CD4-positive, alpha-beta T cell treated with Interleukin-4 for 4 hours (primary cell): ENCODE results near the gene RBM39.

ENCODE experiments used
- DNase-seq: peaks from one replicate; pipeline ENCODE4 v3.0.0-alpha.2; 2020

Gene RBM39

DNA sequence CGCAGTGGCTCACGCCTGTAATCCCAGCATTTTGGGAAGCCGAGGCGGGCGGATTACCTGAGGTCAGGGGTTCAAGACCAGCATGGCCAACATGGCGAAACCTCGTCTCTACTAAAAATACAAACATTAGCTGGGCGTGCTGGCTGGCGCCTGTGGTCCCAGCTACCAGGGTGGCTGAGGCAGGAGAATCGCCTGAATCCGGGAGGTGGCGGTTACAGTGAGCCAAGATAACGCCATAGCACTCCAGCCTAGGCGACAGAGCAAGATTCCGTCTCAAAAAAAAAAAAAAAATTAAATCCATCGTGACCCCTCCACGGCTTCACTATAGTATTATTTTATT is 76.1 kb downstream of the RBM39 start:
- DNase-seq: no peak

DNA sequence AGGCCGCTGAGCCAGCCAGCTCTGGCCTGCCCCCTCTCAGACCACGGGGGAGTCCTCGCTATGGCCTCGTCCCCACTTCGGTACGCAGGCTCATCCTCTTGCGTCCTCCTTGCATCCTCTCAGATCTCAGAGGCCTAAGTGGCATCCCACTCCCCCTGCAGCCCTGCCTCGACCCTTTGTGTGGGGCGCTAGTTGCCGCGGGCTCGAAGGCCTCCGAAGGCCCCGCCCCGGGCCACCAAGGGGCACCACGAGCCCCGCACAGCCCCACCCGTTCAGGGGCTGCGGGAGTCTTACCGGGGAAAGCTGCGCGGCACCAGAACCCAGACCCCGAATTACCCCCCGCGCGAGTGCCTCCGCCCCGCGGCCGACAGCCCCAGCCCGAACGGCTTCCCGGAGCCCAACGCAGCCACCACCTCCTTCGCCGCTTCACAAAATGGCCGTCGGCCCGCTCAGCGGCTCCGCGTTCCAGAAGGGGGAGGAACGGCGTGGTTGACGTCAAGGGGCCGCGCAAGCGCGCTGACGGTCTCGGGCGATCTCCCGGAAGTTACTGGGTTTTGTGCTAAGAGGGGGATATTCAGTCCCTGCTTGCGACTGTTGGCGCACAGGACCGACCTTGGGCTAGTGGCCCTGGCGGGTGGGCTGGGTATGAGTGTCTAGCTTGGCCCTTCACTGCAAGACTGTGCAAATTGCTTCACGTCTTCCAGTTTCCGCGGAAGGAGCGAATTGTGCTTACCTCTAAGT is 77.4 kb downstream of the RBM39 start, which contains the start of the genes CPNE1 and RBM12:
Gene CPNE1 (minus strand): TSS at position 435 of the 741 bp plus-strand sequence. CDS start 31,977 bp downstream, outside the sequence.
Gene RBM12 (minus strand): TSS at position 435 of the 741 bp plus-strand sequence. CDS start 9,578 bp downstream, outside the sequence.
- DNase-seq: peak; percentile 93

DNA sequence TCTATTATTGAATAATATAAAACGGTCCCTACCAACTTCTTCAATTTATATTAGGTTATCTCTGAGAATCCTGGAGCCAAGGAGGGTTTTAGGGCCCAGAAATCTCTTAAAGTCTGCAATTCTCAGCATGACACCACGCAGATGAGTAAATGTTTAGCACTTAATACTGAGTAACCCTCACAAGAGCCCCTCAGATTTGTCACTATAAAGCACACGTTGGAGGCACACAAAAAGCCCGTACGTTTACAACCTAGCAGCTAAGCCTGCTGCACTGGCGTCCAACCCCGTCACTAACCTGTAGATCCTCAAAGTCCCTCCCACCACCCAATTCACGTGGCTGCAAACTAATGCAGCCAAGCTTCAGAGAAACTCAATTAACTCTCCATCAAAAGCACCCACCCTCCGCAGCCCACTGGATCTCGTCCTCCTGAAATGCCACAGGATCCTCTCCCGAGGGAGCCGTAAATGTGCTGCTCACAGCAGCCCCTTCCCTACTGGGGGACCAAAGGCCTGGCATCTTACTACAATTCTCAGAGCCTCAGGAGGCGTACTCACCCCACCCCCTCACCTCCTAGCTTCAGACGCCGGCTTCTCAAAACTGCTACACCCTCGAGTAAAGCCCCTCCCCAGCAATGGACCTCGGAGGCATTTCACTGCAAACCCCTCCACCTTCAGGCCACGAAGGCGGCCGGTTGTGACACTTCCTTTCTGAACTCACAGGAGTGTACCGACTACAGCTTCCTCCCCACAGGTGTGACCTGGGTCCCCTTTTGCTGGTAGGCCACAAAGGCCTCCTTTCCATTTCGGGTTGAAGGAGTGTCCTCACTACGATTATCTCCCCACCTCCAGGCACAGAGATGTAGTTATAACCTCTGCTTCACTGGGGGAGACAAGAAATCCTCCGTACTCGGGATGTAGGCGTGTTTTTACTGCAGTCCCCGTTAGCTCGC is 78.3 kb downstream of the RBM39 start:
- peak; percentile 58 for DNase-seq

DNA sequence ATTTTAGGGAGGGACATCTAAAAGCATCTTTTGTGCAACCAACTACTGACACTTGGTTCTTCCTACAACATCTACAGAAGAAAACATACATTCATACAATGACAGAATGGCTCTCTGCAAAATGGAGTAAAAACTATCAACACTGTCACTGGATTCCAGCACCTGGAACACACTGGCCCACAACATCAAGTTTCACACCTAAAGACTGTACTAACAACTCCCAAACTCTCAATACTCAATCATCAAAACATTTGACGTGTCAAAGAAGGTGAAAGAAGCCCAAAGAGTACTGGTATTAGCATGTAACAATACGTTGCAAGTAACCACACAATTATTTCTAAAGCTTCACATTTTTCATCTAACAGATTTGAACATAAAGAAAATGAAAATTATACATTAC is 79.5 kb downstream of the RBM39 start:
- no peak for DNase-seq

DNA sequence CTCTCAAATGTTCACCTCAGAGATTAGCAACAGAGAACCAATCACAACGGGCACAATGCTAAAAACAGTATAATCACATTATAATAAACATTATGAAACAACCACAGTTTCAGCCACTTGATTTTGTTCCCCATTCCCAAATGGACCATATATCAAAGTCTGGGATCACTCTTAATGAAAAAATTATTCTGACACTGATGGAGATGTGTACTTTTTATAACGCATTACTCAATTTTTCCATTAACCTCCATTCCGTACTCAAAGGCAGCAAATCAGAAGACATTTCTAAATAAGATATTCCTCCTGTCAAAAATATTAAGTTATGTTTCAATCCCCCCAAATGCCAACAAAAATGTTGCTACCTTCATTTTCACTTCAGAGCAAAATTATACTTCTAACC is 80.2 kb downstream of the RBM39 start:
- DNase-seq: peak; percentile 12

DNA sequence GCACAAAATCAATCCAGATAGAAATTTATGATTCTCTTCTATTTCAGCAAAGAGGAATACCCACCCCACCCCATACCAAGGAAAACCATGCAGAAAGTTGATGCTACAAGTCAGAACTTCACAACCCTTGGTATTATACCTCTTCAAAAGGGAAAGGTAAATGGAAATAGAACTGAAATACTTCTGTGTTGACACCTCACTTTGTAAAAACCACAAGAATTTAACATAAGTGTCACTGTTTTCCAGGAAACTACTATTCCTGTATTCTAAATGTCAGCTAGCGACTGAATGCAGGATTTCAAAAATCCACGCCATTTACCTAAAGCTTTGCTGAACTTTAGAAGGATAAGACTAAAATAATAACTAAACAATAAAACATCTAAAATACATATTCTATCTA is 81.0 kb downstream of the RBM39 start:
- peak; percentile 33 for DNase-seq

DNA sequence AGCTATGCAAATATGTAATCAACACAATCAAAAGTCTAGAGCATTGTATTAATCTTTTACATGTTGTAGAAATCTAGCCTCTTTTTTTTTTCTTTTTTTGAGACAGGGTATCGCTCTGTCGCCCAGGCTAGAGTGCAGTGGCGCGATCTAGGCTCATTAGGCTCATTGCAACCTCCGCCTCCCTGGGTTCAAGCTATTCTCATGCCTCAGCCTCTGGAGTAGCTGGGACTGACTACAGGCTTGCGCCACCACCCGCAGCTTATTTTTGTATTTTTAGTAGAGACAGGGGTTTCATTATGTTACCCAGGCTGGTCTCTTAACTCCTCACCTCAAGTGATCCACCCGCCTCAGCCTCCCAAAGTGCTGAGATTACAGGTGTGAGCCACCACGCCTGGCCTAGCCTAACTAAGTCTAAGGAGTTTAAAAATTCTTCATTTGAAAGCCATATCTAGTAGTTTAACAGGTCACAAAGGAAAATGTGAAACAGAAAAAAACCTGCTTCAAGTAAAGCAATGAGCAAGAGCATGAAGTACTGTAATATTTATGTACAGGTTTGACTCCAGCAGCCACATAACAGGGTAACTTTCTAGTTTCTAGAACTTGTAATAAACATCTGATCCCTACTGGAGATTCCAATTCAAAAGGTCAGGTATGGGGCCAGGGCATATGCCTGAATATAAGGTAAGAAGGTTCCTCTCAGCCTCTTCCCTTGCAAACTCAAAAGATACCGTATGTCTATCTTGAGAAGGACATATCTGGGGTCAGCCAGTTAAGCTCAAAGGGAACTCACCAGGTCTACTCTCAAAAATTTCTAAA is 81.7 kb downstream of the RBM39 start:
- no peak for DNase-seq

DNA sequence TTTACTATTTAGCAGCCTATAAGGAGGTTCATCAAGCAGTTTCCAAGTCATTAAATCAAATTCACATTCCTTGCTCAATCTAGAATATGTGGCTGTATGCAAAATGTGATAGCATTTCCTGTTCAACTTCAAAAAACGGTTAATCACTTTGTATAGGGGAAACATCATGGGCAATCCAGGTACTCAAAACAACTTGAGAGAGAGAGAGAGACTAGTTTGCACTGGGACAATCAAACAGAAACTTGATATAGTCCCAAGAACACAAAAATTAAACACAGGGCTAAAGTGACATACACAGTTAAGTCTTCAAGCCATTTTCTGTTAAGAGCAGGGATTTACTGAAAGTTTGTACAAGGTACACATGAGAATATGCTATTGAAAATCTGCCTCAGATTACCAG is 84.8 kb downstream of the RBM39 start:
- DNase-seq: peak; percentile 18

DNA sequence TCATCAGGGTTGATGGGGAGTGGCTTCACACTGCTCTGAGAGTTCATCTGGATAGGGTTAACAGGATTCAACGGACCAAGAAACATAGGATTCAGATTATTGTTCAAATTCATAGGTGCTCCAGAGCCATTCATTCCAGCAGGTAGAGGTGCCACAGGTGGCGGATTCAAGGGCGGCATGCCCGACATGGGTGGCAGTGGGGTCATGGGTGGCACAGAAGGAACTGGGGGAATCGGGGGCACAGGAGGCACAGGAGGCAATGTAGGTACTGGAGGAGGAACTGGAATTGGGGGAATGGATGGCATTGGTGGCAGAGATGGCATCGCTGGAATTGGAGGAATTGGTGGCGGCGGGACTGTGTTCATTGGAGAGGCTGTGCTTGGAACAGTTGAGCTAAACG is 87.6 kb downstream of the RBM39 start:
- no peak for DNase-seq

DNA sequence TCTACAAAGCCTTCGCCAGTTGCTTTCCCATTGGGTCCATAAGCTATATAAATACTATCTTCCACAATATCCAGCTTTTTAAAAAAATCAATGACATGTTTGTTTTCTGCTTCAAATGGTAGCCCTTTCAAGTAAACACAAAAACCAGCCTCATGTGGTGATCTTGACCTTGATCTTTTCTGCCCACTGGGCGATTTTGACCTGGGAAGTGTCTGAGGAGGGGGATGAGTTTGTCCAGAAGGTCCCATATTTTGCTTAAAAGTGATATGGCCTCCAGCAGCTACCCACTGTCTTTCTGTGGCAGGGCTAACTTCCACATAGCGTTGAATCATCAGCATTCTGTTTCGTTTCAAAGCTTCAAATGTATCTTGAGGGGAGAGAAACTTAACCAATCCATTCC is 88.2 kb downstream of the RBM39 start:
- no peak for DNase-seq
